IMR-90 (cell line): Measurements from ENCODE around the gene NKIRAS1. TPM values are rescaled to one million over a fixed set of nuclear protein-coding genes. Genes with fewer than 3 reads are reported as not detected.

Source experiments
- ATAC-seq: fragments of 200-7000 bp; cut with Tn5 transposase; 2 replicates; pipeline ENCODE4 v1.9.1; 2020; ENCODE audit warnings: low read depth, mild to moderate bottlenecking, moderate library complexity
- BruUV-seq: library from RNA; stranded (reverse); fragments of 400-500 nt; replicated peaks from 2 replicates; lab custom pipeline; 2021; lab: Mats Ljungman, UMichigan
- CTCF ChIA-PET: fragments of 300-600 bp; formaldehyde crosslinking; extraction: SDS; loops from one replicate; lab custom pipeline; 2021; ENCODE audit warnings: antibody characterized with exemption; lab: Yijun Ruan, JAX
- POLR2A ChIA-PET: fragments of 300-600 bp; sonication (Branson Sonifier 250); formaldehyde crosslinking; loops from one replicate; lab custom pipeline; 2022; ENCODE audit warnings: antibody characterized with exemption; ENCODE audit not compliant: unreplicated experiment; lab: Charles Lee
- DNase-seq: peaks from one replicate; pipeline ENCODE4 v3.0.0; 2013
- H2AFZ ChIP-seq: replicated peaks from 2 replicates; pipeline ENCODE3; 2013; ENCODE audit warnings: low read length, mild to moderate bottlenecking; ENCODE audit not compliant: poor library complexity
- H2AK5ac ChIP-seq: 2 replicates; pipeline ENCODE4 v1.6.1; 2013; ENCODE audit warnings: low read depth, low read length, inconsistent platforms
- H2AK9ac ChIP-seq: replicated peaks from 2 replicates; pipeline ENCODE3; 2013; ENCODE audit warnings: mild to moderate bottlenecking, low read depth, low read length, moderate library complexity; ENCODE audit not compliant: poor library complexity
- H2BK120ac ChIP-seq: 2 replicates; pipeline ENCODE4 v1.6.1; 2013; ENCODE audit warnings: low read depth, low read length, inconsistent platforms
- H2BK15ac ChIP-seq: 3 replicates; pipeline ENCODE4 v1.6.1; 2013; ENCODE audit warnings: low read depth, low read length, inconsistent platforms
- H2BK20ac ChIP-seq: 2 replicates; pipeline ENCODE4 v1.6.1; 2013; ENCODE audit warnings: low read depth, mild to moderate bottlenecking, inconsistent platforms, low read length, moderate library complexity
- H2BK5ac ChIP-seq: 2 replicates; pipeline ENCODE4 v1.6.1; 2013; ENCODE audit warnings: mild to moderate bottlenecking, low read depth, low read length, inconsistent platforms; ENCODE audit not compliant: poor library complexity, severe bottlenecking
- H3K14ac ChIP-seq: replicated peaks from 2 replicates; pipeline ENCODE4 v1.6.1; 2013; ENCODE audit warnings: low read depth, low read length, inconsistent platforms
- H3K18ac ChIP-seq: 2 replicates; pipeline ENCODE4 v1.6.1; 2013; ENCODE audit warnings: low read depth, low read length, control low read depth
- H3K23ac ChIP-seq: 2 replicates; pipeline ENCODE4 v1.6.1; 2013; ENCODE audit warnings: low read depth, low read length, inconsistent platforms
- H3K27ac ChIP-seq: 2 replicates; pipeline ENCODE4 v1.5.1; 2013; ENCODE audit warnings: mild to moderate bottlenecking, control low read depth, low read length; ENCODE audit not compliant: insufficient read depth
- H3K27me3 ChIP-seq: 2 replicates; pipeline ENCODE4 v1.6.1; 2013; ENCODE audit warnings: low read length; ENCODE audit not compliant: control insufficient read depth, insufficient read depth
- H3K36me3 ChIP-seq: 2 replicates; pipeline ENCODE4 v1.6.1; 2013; ENCODE audit warnings: low read length, mixed read lengths; ENCODE audit not compliant: control insufficient read depth, insufficient read depth
- H3K4ac ChIP-seq: 2 replicates; pipeline ENCODE4 v1.6.1; 2013; ENCODE audit warnings: low read depth, low read length, inconsistent platforms
- H3K4me1 ChIP-seq: 2 replicates; pipeline ENCODE4 v1.6.1; 2013; ENCODE audit warnings: low read length, mixed read lengths; ENCODE audit not compliant: control insufficient read depth, insufficient read depth
- H3K4me2 ChIP-seq: 2 replicates; pipeline ENCODE4 v1.6.1; 2013; ENCODE audit warnings: low read depth, mild to moderate bottlenecking, control low read depth, low read length, moderate library complexity
- H3K4me3 ChIP-seq: 2 replicates; pipeline ENCODE4 v1.5.1; 2013; ENCODE audit warnings: low read depth, mild to moderate bottlenecking, control low read depth, low read length, moderate library complexity; ENCODE audit not compliant: insufficient read depth
- H3K56ac ChIP-seq: 2 replicates; pipeline ENCODE4 v1.6.1; 2013; ENCODE audit warnings: low read length, inconsistent platforms; ENCODE audit not compliant: insufficient read depth; ENCODE audit errors: extremely low read depth
- H3K79me1 ChIP-seq, 2 experiments: 2 replicates each; pipeline ENCODE4 v1.6.1; 2013; ENCODE audit warnings: low read length in 2 of 2, inconsistent platforms in 1 of 2, low read depth in 1 of 2
- H3K9ac ChIP-seq: 2 replicates; pipeline ENCODE4 v1.6.1; 2013; ENCODE audit warnings: low read depth, low read length, control low read depth
- H3K9me1 ChIP-seq: 2 replicates; pipeline ENCODE4 v1.6.1; 2013; ENCODE audit warnings: low read length, inconsistent platforms; ENCODE audit not compliant: insufficient read depth
- H3K9me3 ChIP-seq: 2 replicates; pipeline ENCODE4 v1.6.1; 2013; ENCODE audit warnings: low read length; ENCODE audit not compliant: control insufficient read depth, insufficient read depth
- H4K20me1 ChIP-seq: 2 replicates; pipeline ENCODE4 v1.6.1; 2013; ENCODE audit warnings: low read length, inconsistent platforms; ENCODE audit not compliant: insufficient read depth
- H4K5ac ChIP-seq: 2 replicates; pipeline ENCODE4 v1.6.1; 2013; ENCODE audit warnings: mild to moderate bottlenecking, low read depth, low read length, control low read depth
- H4K8ac ChIP-seq, 2 experiments: 2 replicates each; pipeline ENCODE4 v1.6.1; 2013; ENCODE audit warnings: low read depth in 2 of 2, low read length in 2 of 2, control low read depth in 1 of 2, inconsistent platforms in 1 of 2
- H4K91ac ChIP-seq: 2 replicates; pipeline ENCODE4 v1.6.1; 2013; ENCODE audit warnings: low read depth, low read length, inconsistent platforms; ENCODE audit not compliant: insufficient read depth
- CEBPB ChIP-seq: IDR thresholded peaks from 2 replicates; pipeline ENCODE4 v1.6.1; 2012; ENCODE audit warnings: low read depth, low read length, improper control_type of control experiment
- CHD1 ChIP-seq: IDR thresholded peaks from 2 replicates; pipeline ENCODE4 v1.6.1; 2012; ENCODE audit warnings: low read depth, low read length, improper control_type of control experiment
- CTCF ChIP-seq: conservative IDR thresholded peaks from 2 replicates; pipeline ENCODE4 v1.5.1; 2012; ENCODE audit warnings: mild to moderate bottlenecking, low read depth, low read length, improper control_type of control experiment
- ELK1 ChIP-seq: fragments of 150-350 bp; IDR thresholded peaks from 2 replicates; pipeline ENCODE4 v1.6.1; 2016; ENCODE audit warnings: low read depth, mild to moderate bottlenecking, low read length, moderate library complexity, borderline replicate concordance
- FOS ChIP-seq: fragments of 150-350 bp; IDR thresholded peaks from 2 replicates; pipeline ENCODE4 v1.6.1; 2016; ENCODE audit warnings: low read depth, low read length
- MAFK ChIP-seq: IDR thresholded peaks from 2 replicates; pipeline ENCODE4 v1.6.1; 2012; ENCODE audit warnings: low read depth, low read length, improper control_type of control experiment
- MAZ ChIP-seq: IDR thresholded peaks from 2 replicates; pipeline ENCODE4 v1.6.1; 2012; ENCODE audit warnings: low read depth, mild to moderate bottlenecking, low read length, improper control_type of control experiment, moderate library complexity, borderline replicate concordance
- NFE2L2 ChIP-seq: fragments of 150-350 bp; IDR thresholded peaks from 2 replicates; pipeline ENCODE4 v1.6.1; 2016; ENCODE audit warnings: low read depth, mild to moderate bottlenecking, low read length
- POLR2A ChIP-seq: IDR thresholded peaks from 2 replicates; pipeline ENCODE4 v1.6.1; 2012; ENCODE audit warnings: mild to moderate bottlenecking, low read depth, low read length
- SMC3 ChIP-seq: fragments of 150-350 bp; IDR thresholded peaks from 2 replicates; pipeline ENCODE4 v1.6.1; 2016; ENCODE audit warnings: low read depth, mild to moderate bottlenecking, antibody characterized with exemption, low read length, moderate library complexity
- USF2 ChIP-seq: fragments of 150-350 bp; IDR thresholded peaks from 2 replicates; pipeline ENCODE4 v1.6.1; 2017; ENCODE audit warnings: mild to moderate bottlenecking, antibody characterized with exemption, low read length, low read depth
- WGBS, 2 experiments: methylation state at CpG; one replicate each; pipeline versions ENCODE4 v1.1.5 to v1.1.7; 2013; ENCODE audit warnings: missing lambda C conversion rate in 2 of 2; ENCODE audit not compliant: insufficient read length in 1 of 2; ENCODE audit errors: extremely low coverage in 2 of 2; 5-methylcytosine and 5-hydroxymethylcytosine counted together
- dilution Hi-C: fragments of 300-500 bp; cut with HindIII; formaldehyde crosslinking; loops from one replicate; pipeline ENCODE4 v1.14.3; 2018; ENCODE audit warnings: low sequenced_read_pairs; ENCODE audit not compliant: unreplicated experiment
- in situ Hi-C: fragments of 300-500 bp; cut with MboI; formaldehyde crosslinking; loops from 3 replicates; pipeline ENCODE4 v1.14.3; 2019; ENCODE audit warnings: low sequenced_read_pairs, inconsistent platforms, mixed read lengths
- intact Hi-C: fragments of 100-400 bp; cut with micrococcal nuclease; formaldehyde crosslinking; loops from 2 replicates; pipeline ENCODE4 v1.10.0; 2022
- polyA plus RNA-seq, 3 experiments: library from polyadenylated mRNA; depleted of rRNA; stranded (reverse); fragments of >200 nt; gene quantifications; 2 replicates each; pipeline ENCODE4 v1.2.3, GENCODE V29; 2012; ENCODE audit warnings: low replicate concordance in 1 of 3
- total RNA-seq: library from RNA; depleted of rRNA; stranded (reverse); fragments of >200 nt; gene quantifications from 2 replicates; pipeline ENCODE4 v1.2.3, GENCODE V29; 2012

NKIRAS1 gene
- total and polyA plus RNA-seq, 2 of the 4 experiments (the other 2 are of a cell fraction), result 6.1 to 6.8 TPM

GRCh38 chr3:23921052-23921511, 4.3 kb upstream of the NKIRAS1 start:
- H3K27me3 ChIP-seq, result no peaks in the 10 kb centered on the region
- no peak overlapping the region for H3K27ac ChIP-seq
- peaks cover 40% of the 10 kb centered on the region for H4K20me1 ChIP-seq
- no peak overlapping the region for H3K4me3 ChIP-seq
- ATAC-seq, result no peak
- ChIA-PET CTCF (no interaction called here), POLR2A (no interaction called here)
- TF ChIP-seq MAZ (no peak), NFE2L2 (no peak), SMC3 (no peak), MAFK (no peak), USF2 (no peak), CTCF (no peak), ELK1 (no peak), CEBPB (no peak), CHD1 (no peak), FOS (no peak), POLR2A (no peak)
- H2BK15ac ChIP-seq, result no peak overlapping the region
- H3K23ac ChIP-seq, result no peak overlapping the region
- no peak overlapping the region for H2AFZ ChIP-seq
- no peak overlapping the region for H3K18ac ChIP-seq
- H3K9me1 ChIP-seq, result no peaks in the 10 kb centered on the region; the same call in 1 of the 2 replicates
- no peak overlapping the region for H3K56ac ChIP-seq
- no peak overlapping the region for H3K4ac ChIP-seq
- H4K8ac ChIP-seq, result no peak overlapping the region
- H2BK20ac ChIP-seq, result no peak overlapping the region
- in situ Hi-C loops (no loop called here), intact Hi-C loops (no loop called here), dilution Hi-C loops (no loop called here)
- no peak overlapping the region for H3K14ac ChIP-seq
- peaks cover 14% of the 10 kb centered on the region for H3K36me3 ChIP-seq
- H3K4me2 ChIP-seq, result no peak overlapping the region
- no peak overlapping the region for H3K9ac ChIP-seq
- BruUV-seq, result no TSS peak
- H4K5ac ChIP-seq, result no peak overlapping the region
- H3K9me3 ChIP-seq, result no peaks in the 10 kb centered on the region
- no peak overlapping the region for H2BK120ac ChIP-seq
- H2AK5ac ChIP-seq, result no peak overlapping the region
- H4K91ac ChIP-seq, result no peak overlapping the region
- H2AK9ac ChIP-seq, result no peak overlapping the region
- no peak overlapping the region for H2BK5ac ChIP-seq
- DNase-seq, result no peak
- peaks cover 6 to 42% of the 10 kb centered on the region in 2 experiments for H3K79me1 ChIP-seq
- 100% methylated on average over 1 of the region's 3 CpGs; no CpG with 5 or more reads in 1 of the 2 experiments for whole genome bisulfite sequencing, 2 experiments
- H3K4me1 ChIP-seq, result peaks cover 2% of the 10 kb centered on the region; the same call in 1 of the 2 replicates
